Fibroblast of mammary gland (primary cell): ENCODE measurements around the gene EDAR.

ENCODE experiments used
- DNase-seq: peaks from one replicate; pipeline ENCODE4 v3.0.0-alpha.2; 2010; ENCODE audit warnings: low read depth
- H3K4me3 ChIP-seq: 2 replicates; pipeline ENCODE4 v1.5.1; 2011; ENCODE audit warnings: low read depth, mild to moderate bottlenecking, low read length, moderate library complexity; ENCODE audit not compliant: control insufficient read depth
- TF ChIP-seq, protein P1 (sequence below): conservative IDR thresholded peaks from 2 replicates; pipeline ENCODE4 v1.5.1; 2011; ENCODE audit warnings: low read depth, low read length, inconsistent platforms; ENCODE audit not compliant: control insufficient read depth, insufficient read depth

The EDAR gene

DNA sequence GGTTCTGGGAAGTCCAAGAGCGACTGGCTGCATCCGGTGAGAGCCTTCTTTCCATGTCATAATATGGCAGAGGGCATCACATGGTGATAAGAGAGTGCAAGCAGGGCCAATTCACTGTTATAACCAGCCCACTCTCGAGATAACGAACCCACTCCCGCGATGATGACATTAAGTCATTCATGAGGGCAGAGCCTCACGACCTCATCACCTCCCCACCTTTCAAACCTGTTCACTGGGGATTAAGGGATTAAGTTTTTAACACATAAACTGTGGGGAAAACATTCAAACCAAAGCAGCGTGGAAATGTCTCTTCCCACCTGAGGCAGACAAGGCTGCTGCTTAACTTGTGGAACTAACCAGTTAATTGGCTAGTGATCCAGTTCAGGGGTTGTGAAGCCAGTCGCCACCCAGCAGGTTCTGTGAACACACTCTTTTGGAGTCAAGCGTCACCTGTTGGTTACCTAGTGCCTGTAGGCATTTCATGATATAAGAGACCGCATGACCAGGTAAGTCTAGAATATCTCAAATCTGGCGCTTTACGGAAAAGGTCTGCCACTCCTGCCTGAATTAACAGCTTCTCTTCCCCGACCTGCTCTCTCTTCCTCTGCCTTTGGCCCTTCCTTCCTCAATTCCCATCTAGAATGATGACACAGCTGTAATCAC lies 54.3 kb downstream of the EDAR start:
- no peak overlapping the region for H3K4me3 ChIP-seq
- TF ChIP-seq, protein P1, sequence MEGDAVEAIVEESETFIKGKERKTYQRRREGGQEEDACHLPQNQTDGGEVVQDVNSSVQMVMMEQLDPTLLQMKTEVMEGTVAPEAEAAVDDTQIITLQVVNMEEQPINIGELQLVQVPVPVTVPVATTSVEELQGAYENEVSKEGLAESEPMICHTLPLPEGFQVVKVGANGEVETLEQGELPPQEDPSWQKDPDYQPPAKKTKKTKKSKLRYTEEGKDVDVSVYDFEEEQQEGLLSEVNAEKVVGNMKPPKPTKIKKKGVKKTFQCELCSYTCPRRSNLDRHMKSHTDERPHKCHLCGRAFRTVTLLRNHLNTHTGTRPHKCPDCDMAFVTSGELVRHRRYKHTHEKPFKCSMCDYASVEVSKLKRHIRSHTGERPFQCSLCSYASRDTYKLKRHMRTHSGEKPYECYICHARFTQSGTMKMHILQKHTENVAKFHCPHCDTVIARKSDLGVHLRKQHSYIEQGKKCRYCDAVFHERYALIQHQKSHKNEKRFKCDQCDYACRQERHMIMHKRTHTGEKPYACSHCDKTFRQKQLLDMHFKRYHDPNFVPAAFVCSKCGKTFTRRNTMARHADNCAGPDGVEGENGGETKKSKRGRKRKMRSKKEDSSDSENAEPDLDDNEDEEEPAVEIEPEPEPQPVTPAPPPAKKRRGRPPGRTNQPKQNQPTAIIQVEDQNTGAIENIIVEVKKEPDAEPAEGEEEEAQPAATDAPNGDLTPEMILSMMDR: no peak
- DNase-seq: no peak

GRCh38 chr2:108934151-108934550 lies 54.9 kb downstream of the EDAR start:
- no peak overlapping the region for H3K4me3 ChIP-seq
- TF ChIP-seq, protein P1: no peak
- no peak for DNase-seq

GRCh38 chr2:108933691-108934117 lies 55.3 kb downstream of the EDAR start:
- H3K4me3 ChIP-seq: no peak overlapping the region
- no peak for DNase-seq
- TF ChIP-seq, protein P1: no peak

- TF ChIP-seq, protein P1: no peak
- no peak for DNase-seq
Measured at GRCh38 chr2:108932736-108933332, 56.2 kb downstream of the EDAR start.

DNA sequence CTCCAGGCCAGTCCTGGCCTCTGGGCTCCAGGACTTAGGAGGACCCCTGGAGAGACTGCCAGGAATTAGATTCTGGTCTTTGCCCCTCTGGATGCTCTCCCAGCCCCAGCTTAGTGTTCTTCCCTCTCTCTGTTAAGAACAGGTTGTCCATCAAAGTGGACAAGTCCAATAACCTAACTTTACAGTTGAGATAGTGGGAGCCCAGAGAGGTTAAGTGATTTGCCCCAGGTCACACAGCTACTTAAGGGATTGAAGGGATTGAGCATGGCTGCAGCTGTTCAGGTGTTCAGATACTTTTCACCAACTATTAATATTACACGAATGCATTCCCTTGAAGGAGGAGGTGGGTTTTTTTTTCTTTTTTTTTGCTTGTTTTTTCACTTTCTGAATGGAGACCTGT lies 57.6 kb downstream of the EDAR start:
- TF ChIP-seq, protein P1: no peak
- no peak overlapping the region for H3K4me3 ChIP-seq
- DNase-seq: no peak

More at GRCh38 chr2:108932736-108933332, 56.2 kb downstream of the EDAR start:
- H3K4me3 ChIP-seq: no peak overlapping the region

DNA sequence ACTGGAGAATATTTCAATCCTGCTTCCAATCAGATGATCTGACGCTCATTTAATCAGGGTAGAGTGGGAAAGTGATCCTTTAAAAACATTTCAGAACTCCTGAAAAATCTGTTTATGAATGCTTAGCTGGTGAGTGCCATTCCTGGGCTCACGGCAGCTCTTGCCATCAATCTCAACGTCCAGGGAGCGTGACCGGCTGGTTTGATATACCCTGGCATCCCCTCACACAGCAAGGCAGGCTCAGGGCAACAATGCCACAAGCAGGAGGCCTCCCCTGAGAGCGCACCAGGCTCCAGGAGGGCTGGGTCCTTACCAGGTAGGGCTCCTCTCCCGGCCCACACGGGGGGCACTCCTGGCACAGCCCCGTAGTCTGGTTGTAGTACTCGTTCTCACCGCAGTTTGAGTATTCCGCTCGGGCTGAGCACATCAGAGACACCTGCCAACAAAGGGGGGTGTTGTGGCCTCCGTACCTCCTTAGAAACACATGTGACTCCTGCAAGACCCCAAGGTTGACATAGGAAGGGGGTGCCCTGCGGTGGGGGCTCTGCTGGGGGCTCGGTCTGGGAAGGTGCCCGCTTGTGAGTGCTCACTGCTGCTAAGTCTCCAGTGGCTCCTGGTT lies 59.1 kb downstream of the EDAR start:
- TF ChIP-seq, protein P1: no peak
- no peak for DNase-seq
- no peak overlapping the region for H3K4me3 ChIP-seq
